ENCODE data around the gene TBL3.

GRCh38 chr16:1985466-1986150, 13.8 kb downstream of the TBL3 start:
- TF ChIP-seq BACH2 (CRISPR knock-in tag; IDR thresholded peaks at IDR 0.05; ENCODE audit: borderline replicate concordance) (no peak), PATZ1 (CRISPR knock-in tag; IDR thresholded peaks at IDR 0.05; ENCODE audit: borderline replicate concordance) (no peak), ARNTL (CRISPR knock-in tag; IDR thresholded peaks at IDR 0.05; ENCODE audit: borderline replicate concordance, low read depth) (no peak), TCF4 (CRISPR knock-in tag; IDR thresholded peaks at IDR 0.05; ENCODE audit: borderline replicate concordance) (no peak), TOX (CRISPR knock-in tag; IDR thresholded peaks at IDR 0.05; ENCODE audit: borderline replicate concordance) (no peak), RARB (CRISPR knock-in tag; IDR thresholded peaks at IDR 0.05) (no peak)
- TF ChIP-seq, protein P1, sequence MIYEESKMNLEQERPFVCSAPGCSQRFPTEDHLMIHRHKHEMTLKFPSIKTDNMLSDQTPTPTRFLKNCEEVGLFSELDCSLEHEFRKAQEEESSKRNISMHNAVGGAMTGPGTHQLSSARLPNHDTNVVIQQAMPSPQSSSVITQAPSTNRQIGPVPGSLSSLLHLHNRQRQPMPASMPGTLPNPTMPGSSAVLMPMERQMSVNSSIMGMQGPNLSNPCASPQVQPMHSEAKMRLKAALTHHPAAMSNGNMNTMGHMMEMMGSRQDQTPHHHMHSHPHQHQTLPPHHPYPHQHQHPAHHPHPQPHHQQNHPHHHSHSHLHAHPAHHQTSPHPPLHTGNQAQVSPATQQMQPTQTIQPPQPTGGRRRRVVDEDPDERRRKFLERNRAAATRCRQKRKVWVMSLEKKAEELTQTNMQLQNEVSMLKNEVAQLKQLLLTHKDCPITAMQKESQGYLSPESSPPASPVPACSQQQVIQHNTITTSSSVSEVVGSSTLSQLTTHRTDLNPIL (CRISPR knock-in tag; IDR thresholded peaks at IDR 0.05; ENCODE audit: low read depth), result no peak

Measured in SK-N-SH treated with all-trans-retinoic acid at 6 μM for 48 hours (cell line).